SU-DHL-6 (cell line): Measurements from ENCODE around the gene PRXL2A.

Experiments
- H2AFZ ChIP-seq: fragments of 200-600 bp; sonication (generic); 2 replicates; pipeline ENCODE4 v1.6.1; 2014; ENCODE audit warnings: low read depth, mild to moderate bottlenecking, moderate library complexity, mixed read lengths, antibody characterized with exemption, low read length; ENCODE audit not compliant: severe bottlenecking
- H3F3A ChIP-seq: fragments of 200-600 bp; shearing (Covaris generic); 2 replicates; pipeline ENCODE4 v1.6.0; 2016; ENCODE audit warnings: antibody characterized with exemption, mild to moderate bottlenecking; ENCODE audit not compliant: insufficient read depth
- H3K27ac ChIP-seq: fragments of 200-600 bp; sonication (generic); 2 replicates; pipeline ENCODE4 v1.5.1; 2016; ENCODE audit warnings: low read depth, mild to moderate bottlenecking, low read length, moderate library complexity, mixed read lengths
- H3K27me3 ChIP-seq: fragments of 200-600 bp; sonication (generic), shearing (Covaris generic); 2 replicates; pipeline ENCODE4 v1.6.0; 2014; ENCODE audit warnings: mild to moderate bottlenecking, low read length
- H3K36me3 ChIP-seq: fragments of 200-600 bp; sonication (generic); 2 replicates; pipeline ENCODE4 v1.6.1; 2014; ENCODE audit warnings: mild to moderate bottlenecking, low read length, mixed read lengths
- H3K4me2 ChIP-seq: fragments of 300-600, 200-600 bp; shearing (Covaris generic), sonication (generic); 2 replicates; pipeline ENCODE4 v1.6.0; 2014; ENCODE audit warnings: low read length, low read depth, mild to moderate bottlenecking; ENCODE audit not compliant: poor library complexity, severe bottlenecking
- H3K4me3 ChIP-seq: fragments of 200-600 bp; sonication (generic); 2 replicates; pipeline ENCODE4 v1.5.1; 2014; ENCODE audit warnings: antibody characterized with exemption, low read length, mild to moderate bottlenecking, mixed read lengths; ENCODE audit not compliant: insufficient read depth, poor library complexity, severe bottlenecking
- H3K79me2 ChIP-seq: fragments of 200-600 bp; sonication (generic); 2 replicates; pipeline ENCODE4 v1.6.1; 2014; ENCODE audit warnings: mild to moderate bottlenecking, low read length, moderate library complexity; ENCODE audit not compliant: insufficient read depth
- H3K9ac ChIP-seq: fragments of 200-600 bp; sonication (generic); 2 replicates; pipeline ENCODE4 v1.7.0; 2014; ENCODE audit warnings: mild to moderate bottlenecking, low read length
- H3K9me2 ChIP-seq: fragments of 200-600 bp; sonication (generic); replicated peaks from 2 replicates; pipeline ENCODE4 v1.6.1; 2014; ENCODE audit warnings: low read length; ENCODE audit not compliant: insufficient read depth
- H3K9me3 ChIP-seq: fragments of 200-600 bp; sonication (generic); 2 replicates; pipeline ENCODE4 v1.6.1; 2014; ENCODE audit warnings: low read length, mixed read lengths; ENCODE audit not compliant: insufficient read depth
- H4K20me1 ChIP-seq: fragments of 200-600 bp; sonication (generic); 2 replicates; pipeline ENCODE4 v1.6.1; 2014; ENCODE audit warnings: low read depth, mild to moderate bottlenecking, antibody characterized with exemption, low read length, moderate library complexity, mixed read lengths
- EZH2phosphoT487 ChIP-seq: fragments of 200-600 bp; sonication (generic), shearing (Covaris generic); conservative IDR thresholded peaks from 2 replicates; pipeline ENCODE4 v1.6.1; 2018; ENCODE audit warnings: mild to moderate bottlenecking, antibody characterized with exemption, low read length, moderate library complexity, mixed read lengths
- TF ChIP-seq, protein P1 (sequence below): fragments of 200-600 bp; sonication (generic); IDR thresholded peaks from one replicate; pipeline ENCODE4 v1.5.1; 2017; ENCODE audit warnings: antibody characterized with exemption, mild to moderate bottlenecking, low read length, moderate library complexity; ENCODE audit not compliant: insufficient read depth, poor library complexity, severe bottlenecking

Gene PRXL2A

GRCh38 chr10:80471715-80472233, 63.4 kb downstream of the PRXL2A start:
- TF ChIP-seq, protein P1, sequence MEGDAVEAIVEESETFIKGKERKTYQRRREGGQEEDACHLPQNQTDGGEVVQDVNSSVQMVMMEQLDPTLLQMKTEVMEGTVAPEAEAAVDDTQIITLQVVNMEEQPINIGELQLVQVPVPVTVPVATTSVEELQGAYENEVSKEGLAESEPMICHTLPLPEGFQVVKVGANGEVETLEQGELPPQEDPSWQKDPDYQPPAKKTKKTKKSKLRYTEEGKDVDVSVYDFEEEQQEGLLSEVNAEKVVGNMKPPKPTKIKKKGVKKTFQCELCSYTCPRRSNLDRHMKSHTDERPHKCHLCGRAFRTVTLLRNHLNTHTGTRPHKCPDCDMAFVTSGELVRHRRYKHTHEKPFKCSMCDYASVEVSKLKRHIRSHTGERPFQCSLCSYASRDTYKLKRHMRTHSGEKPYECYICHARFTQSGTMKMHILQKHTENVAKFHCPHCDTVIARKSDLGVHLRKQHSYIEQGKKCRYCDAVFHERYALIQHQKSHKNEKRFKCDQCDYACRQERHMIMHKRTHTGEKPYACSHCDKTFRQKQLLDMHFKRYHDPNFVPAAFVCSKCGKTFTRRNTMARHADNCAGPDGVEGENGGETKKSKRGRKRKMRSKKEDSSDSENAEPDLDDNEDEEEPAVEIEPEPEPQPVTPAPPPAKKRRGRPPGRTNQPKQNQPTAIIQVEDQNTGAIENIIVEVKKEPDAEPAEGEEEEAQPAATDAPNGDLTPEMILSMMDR, result no peak
- TF ChIP-seq EZH2phosphoT487, result no peak
- H3K79me2 ChIP-seq, result no peaks in the 10 kb centered on the region
- H3K9ac ChIP-seq, result no peak overlapping the region
- peak overlapping the region; percentile 36; the same call in 1 of the 2 replicates for H3K27ac ChIP-seq
- no peak overlapping the region for H2AFZ ChIP-seq
- H4K20me1 ChIP-seq, result no peaks in the 10 kb centered on the region; the same call in 1 of the 2 replicates
- H3K27me3 ChIP-seq, result no peaks in the 10 kb centered on the region
- no peak overlapping the region for H3K4me2 ChIP-seq
- H3F3A ChIP-seq, result no peaks in the 10 kb centered on the region
- no peaks in the 10 kb centered on the region for H3K9me2 ChIP-seq
- no peak overlapping the region for H3K4me3 ChIP-seq
- no peaks in the 10 kb centered on the region for H3K36me3 ChIP-seq
- H3K9me3 ChIP-seq, result no peaks in the 10 kb centered on the region

GRCh38 chr10:80472234-80473095, 64.1 kb downstream of the PRXL2A start:
- Histone ChIP-seq H3K79me2 (no peaks in the 10 kb centered on the region), H3K27me3 (no peaks in the 10 kb centered on the region), H3K9me3 (no peaks in the 10 kb centered on the region), H2AFZ (no peak overlapping the region), H3K36me3 (no peaks in the 10 kb centered on the region), H3K9me2 (no peaks in the 10 kb centered on the region), H4K20me1 (no peaks in the 10 kb centered on the region; the same call in 1 of the 2 replicates), H3F3A (no peaks in the 10 kb centered on the region), H3K4me3 (no peak overlapping the region), H3K27ac (peak overlapping the region; percentile 36; the same call in 1 of the 2 replicates), H3K4me2 (no peak overlapping the region), H3K9ac (no peak overlapping the region)
- no peak for TF ChIP-seq EZH2phosphoT487
- TF ChIP-seq, protein P1, result no peak

- Histone ChIP-seq H3K36me3 (no peaks in the 10 kb centered on the region), H3K27me3 (no peaks in the 10 kb centered on the region), H3K27ac (no peak overlapping the region), H3K9ac (no peak overlapping the region), H3K9me3 (no peaks in the 10 kb centered on the region), H4K20me1 (no peaks in the 10 kb centered on the region; the same call in 1 of the 2 replicates), H3K79me2 (no peaks in the 10 kb centered on the region), H3K9me2 (no peaks in the 10 kb centered on the region), H3K4me2 (no peak overlapping the region), H2AFZ (no peak overlapping the region), H3F3A (no peaks in the 10 kb centered on the region), H3K4me3 (no peak overlapping the region)
- TF ChIP-seq EZH2phosphoT487, result no peak
- TF ChIP-seq, protein P1, result no peak
Measured at GRCh38 chr10:80473096-80473657, 64.8 kb downstream of the PRXL2A start.
